LNCAP (cell line): ENCODE results near the gene CDH11.

Experiments used
- CTCF ChIP-seq: fragments of 450-650 bp; IDR thresholded peaks from 2 replicates; pipeline ENCODE4 v1.5.1; 2017; ENCODE audit warnings: mild to moderate bottlenecking

CDH11 gene

GRCh38 chr16:65125871-65126270 is 4.0 kb upstream of the CDH11 start:
- TF ChIP-seq CTCF, result no peak

GRCh38 chr16:65125322-65125721 is 3.5 kb upstream of the CDH11 start:
- no peak for TF ChIP-seq CTCF

- TF ChIP-seq CTCF, result no peak
Measured at GRCh38 chr16:65124596-65124995, 2.7 kb upstream of the CDH11 start.

GRCh38 chr16:65124212-65124548 is 2.3 kb upstream of the CDH11 start:
- no peak for TF ChIP-seq CTCF

- TF ChIP-seq CTCF, result no peak
Measured at GRCh38 chr16:65123396-65124211, 1.7 kb upstream of the CDH11 start.

- no peak for TF ChIP-seq CTCF
Measured at GRCh38 chr16:65122724-65123395, 997 bp upstream of the CDH11 start.

- no peak for TF ChIP-seq CTCF
Measured at GRCh38 chr16:65120831-65121721, 787 bp downstream of the CDH11 start.
